Upper lobe of right lung (tissue), 1 donor: Measurements from ENCODE around the gene EN2. TPM values are rescaled to one million over a fixed set of nuclear protein-coding genes. Genes with fewer than 3 reads are reported as not detected.

Experiments used
- ATAC-seq: fragments of 200-7000 bp; cut with Tn5 transposase; one replicate; pipeline ENCODE4 v1.9.1; 2020; ENCODE audit warnings: mild to moderate bottlenecking, moderate library complexity
- DNase-seq: peaks from one replicate; pipeline ENCODE4 v3.0.0-alpha.2; 2020
- H3K27ac ChIP-seq: fragments of 200-600 bp; one replicate; pipeline ENCODE4 v1.8.0; 2022
- H3K27me3 ChIP-seq: fragments of 200-600 bp; one replicate; pipeline ENCODE4 v1.8.0; 2022; ENCODE audit warnings: mild to moderate bottlenecking
- H3K36me3 ChIP-seq: fragments of 200-600 bp; one replicate; pipeline ENCODE4 v1.8.0; 2022
- H3K4me1 ChIP-seq: fragments of 200-600 bp; one replicate; pipeline ENCODE4 v1.8.0; 2022
- H3K4me3 ChIP-seq: fragments of 200-600 bp; one replicate; pipeline ENCODE4 v1.8.0; 2022; ENCODE audit warnings: mild to moderate bottlenecking
- H3K9me3 ChIP-seq: fragments of 200-600 bp; one replicate; pipeline ENCODE4 v1.8.0; 2022
- intact Hi-C: fragments of 100-400 bp; cut with DNase I; formaldehyde crosslinking; loops from one replicate; pipeline ENCODE4 v1.11.0; 2022
- total RNA-seq: library from RNA; stranded (reverse); fragmentation: NEBNext Ultra II Directional; extraction: Animal tissue kit (Norgen Biotek cat#: 25700); gene quantifications from one replicate; pipeline ENCODE4 v1.2.1, GENCODE V29; 2021
- TF ChIP-seq, protein P1 (sequence below): fragments of 200-600 bp; IDR thresholded peaks from one replicate; pipeline ENCODE4 v1.8.0; 2022; ENCODE audit warnings: antibody characterized with exemption
- donor health status: DM: no; HTN: yes; CAD: no; lungs with severe emphysema.

The EN2 gene
- total RNA-seq, 1 donor from 2014 or later: not detected

DNA sequence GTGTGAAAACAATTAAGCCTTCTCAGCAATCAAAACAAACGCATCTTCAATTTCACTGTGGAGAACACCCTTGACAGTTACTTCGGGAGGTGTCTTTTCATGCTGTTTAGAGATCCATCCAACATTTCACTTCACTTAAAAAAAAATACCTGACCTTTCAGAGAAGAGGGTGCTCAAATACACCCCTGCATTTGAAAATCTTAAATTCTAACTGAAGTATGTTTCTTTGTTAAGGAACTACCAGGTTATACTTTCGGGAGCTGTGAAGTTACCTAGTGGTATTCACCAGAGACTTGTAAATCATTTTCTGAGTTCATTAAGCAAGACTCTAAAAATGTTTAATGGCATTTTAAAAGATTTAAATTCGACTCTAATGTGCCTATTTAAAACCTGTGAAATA lies 49.6 kb downstream of the EN2 start:
- intact Hi-C loops: no loop called here
- no peaks in the 10 kb centered on the region for H3K9me3 ChIP-seq
- ATAC-seq (no peak), DNase-seq (no peak)
- peaks cover 96% of the 10 kb centered on the region for H3K27me3 ChIP-seq
- peaks cover 7% of the 10 kb centered on the region for H3K4me1 ChIP-seq
- H3K4me3 ChIP-seq: no peak overlapping the region
- H3K27ac ChIP-seq: no peak overlapping the region
- H3K36me3 ChIP-seq: no peaks in the 10 kb centered on the region
- TF ChIP-seq, protein P1, sequence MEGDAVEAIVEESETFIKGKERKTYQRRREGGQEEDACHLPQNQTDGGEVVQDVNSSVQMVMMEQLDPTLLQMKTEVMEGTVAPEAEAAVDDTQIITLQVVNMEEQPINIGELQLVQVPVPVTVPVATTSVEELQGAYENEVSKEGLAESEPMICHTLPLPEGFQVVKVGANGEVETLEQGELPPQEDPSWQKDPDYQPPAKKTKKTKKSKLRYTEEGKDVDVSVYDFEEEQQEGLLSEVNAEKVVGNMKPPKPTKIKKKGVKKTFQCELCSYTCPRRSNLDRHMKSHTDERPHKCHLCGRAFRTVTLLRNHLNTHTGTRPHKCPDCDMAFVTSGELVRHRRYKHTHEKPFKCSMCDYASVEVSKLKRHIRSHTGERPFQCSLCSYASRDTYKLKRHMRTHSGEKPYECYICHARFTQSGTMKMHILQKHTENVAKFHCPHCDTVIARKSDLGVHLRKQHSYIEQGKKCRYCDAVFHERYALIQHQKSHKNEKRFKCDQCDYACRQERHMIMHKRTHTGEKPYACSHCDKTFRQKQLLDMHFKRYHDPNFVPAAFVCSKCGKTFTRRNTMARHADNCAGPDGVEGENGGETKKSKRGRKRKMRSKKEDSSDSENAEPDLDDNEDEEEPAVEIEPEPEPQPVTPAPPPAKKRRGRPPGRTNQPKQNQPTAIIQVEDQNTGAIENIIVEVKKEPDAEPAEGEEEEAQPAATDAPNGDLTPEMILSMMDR: no peak

DNA sequence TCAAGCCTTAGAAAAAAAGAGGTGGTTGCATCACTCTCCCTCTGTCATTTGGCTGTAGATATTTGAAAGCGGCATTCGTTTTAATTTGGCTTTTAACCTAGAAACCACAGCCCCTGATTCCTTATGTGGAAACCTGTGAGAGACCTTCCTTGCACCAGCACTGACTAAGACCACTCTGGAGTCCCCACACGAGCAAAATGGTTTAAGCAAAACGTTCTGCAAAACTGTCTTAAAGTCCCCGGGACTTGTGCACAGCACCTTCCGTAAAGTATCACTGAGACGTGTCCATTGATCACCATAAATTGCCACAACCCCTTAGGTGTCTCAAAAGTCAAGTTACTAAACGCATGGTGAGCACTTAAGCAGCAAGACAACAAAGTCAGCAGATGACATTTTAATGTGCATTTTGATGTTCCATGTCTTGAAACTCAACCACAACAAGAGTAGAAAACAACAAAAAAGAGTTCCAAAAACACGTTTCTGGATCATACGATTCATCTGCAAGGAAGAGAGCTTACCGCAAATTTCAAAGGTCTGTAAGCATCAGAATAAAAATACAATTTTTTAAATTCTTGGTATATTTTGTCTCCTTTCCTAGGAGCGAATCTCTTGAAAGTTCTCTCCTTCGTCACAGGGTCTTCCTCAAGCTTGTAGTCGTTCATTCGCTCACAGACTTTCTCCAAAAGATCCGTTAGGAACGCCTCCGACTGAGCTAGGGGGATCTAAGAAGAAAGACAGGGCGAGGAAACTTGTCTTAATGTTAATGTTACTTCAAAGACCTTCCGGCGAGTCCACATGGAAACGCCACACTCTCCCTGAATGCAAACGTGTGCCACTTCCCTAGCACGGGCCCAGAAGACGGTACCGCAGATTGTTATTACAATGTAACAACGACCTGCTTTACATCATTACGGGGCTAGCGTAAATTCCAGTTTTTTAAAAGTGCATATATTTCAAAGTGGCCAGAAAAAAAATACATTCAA lies 50.7 kb downstream of the EN2 start:
- peaks cover 96% of the 10 kb centered on the region for H3K27me3 ChIP-seq

DNA sequence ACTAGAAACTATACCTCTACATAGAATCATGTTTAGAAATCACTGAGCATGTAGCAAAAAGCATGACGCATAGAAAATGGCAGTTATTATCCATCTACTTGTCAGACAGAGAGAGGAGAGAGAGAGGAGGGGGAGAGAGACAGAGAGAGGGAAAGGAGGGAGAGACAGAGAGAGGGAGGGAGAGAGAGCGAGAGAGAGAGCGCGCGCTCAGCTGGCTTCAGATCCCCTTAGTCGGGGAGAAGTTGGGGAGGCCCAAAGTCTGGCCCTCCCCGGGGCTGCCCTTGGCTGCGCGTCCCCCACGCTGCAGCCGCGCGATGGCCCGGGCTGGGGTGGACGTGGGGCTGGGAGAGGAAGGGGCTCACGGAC lies 51.4 kb downstream of the EN2 start:
- Histone ChIP-seq H3K36me3 (no peaks in the 10 kb centered on the region), H3K27ac (no peak overlapping the region), H3K9me3 (no peaks in the 10 kb centered on the region), H3K27me3 (peaks cover 97% of the 10 kb centered on the region), H3K4me1 (peaks cover 7% of the 10 kb centered on the region), H3K4me3 (no peak overlapping the region)
- DNase-seq (peak; percentile 40), ATAC-seq (no peak)
- TF ChIP-seq, protein P1: no peak
- intact Hi-C loops: no loop called here

More for the DNA sequence above, 50.7 kb downstream of the EN2 start:
- no peaks in the 10 kb centered on the region for H3K9me3 ChIP-seq
- ATAC-seq (no peak), DNase-seq (no peak)
- TF ChIP-seq, protein P1: no peak
- no peaks in the 10 kb centered on the region for H3K36me3 ChIP-seq
- intact Hi-C loops: no loop called here
- no peak overlapping the region for H3K4me3 ChIP-seq
- H3K27ac ChIP-seq: no peak overlapping the region
- H3K4me1 ChIP-seq: peaks cover 7% of the 10 kb centered on the region

DNA sequence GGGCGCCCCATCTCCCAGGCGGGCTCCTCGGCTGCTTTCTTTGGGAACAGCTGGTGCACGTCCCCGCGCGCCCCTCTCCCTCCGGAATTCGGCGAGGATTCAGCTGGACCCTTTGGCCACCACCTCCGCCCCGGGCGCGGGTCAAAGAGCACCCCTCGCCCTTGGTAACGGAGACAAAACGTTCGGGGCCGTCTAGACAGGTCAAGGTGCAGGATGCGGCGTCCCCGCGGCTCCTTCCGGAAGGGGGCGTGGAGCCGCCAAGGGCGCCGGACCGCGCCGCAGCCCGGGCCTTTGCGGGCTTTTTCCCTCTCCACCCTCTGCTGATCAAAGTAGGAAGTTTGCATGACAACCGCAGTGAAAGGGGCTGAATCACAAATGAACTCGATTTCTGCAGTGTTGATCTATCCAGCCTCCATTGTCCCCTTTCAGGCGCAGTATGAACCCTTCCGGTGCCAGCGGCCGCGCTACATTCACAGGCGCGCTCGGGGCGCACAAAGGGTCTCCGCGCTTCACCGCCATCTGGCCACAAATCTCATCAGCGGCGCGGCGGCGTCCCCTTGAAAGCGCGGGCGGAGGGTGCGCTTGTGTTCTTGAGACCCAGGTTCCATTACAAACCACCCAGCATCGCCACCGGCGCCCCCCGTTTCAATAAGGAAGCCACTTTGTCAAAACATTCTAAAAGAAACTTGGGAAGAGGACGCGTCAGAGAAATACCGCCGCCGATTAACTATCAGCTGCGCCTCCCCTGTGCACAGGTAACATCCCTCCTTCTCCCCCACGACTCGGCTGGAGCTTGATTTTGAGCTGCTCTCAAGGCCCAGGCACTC lies 52.0 kb downstream of the EN2 start:
- intact Hi-C loops: no loop called here
- TF ChIP-seq, protein P1: no peak
- peak; percentile 39 for DNase-seq
- Histone ChIP-seq H3K27ac (no peak overlapping the region), H3K36me3 (no peaks in the 10 kb centered on the region), H3K9me3 (no peaks in the 10 kb centered on the region), H3K4me3 (no peak overlapping the region), H3K4me1 (peaks cover 7% of the 10 kb centered on the region), H3K27me3 (peaks cover 96% of the 10 kb centered on the region)
- ATAC-seq: no peak

DNA sequence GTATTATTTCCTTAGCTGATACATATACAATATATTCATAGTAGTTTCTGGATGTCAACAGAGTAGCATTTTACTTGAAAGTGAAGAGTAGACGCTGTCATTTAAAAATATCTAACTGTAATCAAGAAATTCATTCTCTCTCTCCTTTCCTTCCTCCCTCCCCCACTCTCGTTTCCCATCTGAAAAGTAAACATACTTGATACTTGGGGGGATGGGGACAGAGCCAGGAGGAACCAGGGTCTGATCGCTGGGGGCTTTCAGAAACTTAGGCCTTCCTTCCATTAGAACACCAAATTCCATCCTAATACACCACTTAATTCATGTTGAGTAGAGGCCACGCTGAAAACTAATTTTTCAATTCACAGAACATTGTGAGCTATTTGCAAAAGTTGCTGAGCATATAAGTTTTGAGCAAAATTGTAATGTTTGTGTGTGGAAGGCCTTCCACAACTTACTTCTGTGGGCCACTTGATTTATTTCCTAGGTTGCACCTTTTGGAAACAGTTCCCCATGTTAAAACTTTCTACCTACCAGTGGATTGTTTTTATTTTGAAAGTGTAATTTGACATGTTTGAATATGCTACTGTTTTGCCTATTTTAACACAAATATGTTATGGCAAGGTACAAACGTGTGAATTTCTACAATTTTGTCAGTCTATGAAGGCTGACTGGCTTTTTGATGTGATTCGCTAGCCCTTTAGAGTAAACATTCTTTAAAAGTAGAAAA lies 53.2 kb downstream of the EN2 start:
- no peaks in the 10 kb centered on the region for H3K36me3 ChIP-seq
- ATAC-seq (no peak), DNase-seq (no peak)
- H3K27me3 ChIP-seq: peaks cover 96% of the 10 kb centered on the region
- no peaks in the 10 kb centered on the region for H3K9me3 ChIP-seq
- no peak overlapping the region for H3K4me3 ChIP-seq
- TF ChIP-seq, protein P1: no peak
- intact Hi-C loops: no loop called here
- no peak overlapping the region for H3K27ac ChIP-seq
- peaks cover 7% of the 10 kb centered on the region for H3K4me1 ChIP-seq
